Stimulated activated CD8-positive, alpha-beta memory T cell treated with anti-CD3 and anti-CD28 coated beads, Interleukin-4, amount 100 ng/mL, for 1 hour (primary cell): Measurements from ENCODE around the gene CDH8.
"Not testable (repeated sequence)": the region's sequence is repeated elsewhere in the genome, so short reads cannot be mapped to it uniquely, and the experiment has no call there.

Source experiments
- DNase-seq, 2 donors: peaks; one replicate each; pipeline ENCODE4 v3.0.0-alpha.2; 2020; ENCODE audit warnings: low read depth in 2 of 2, low spot score in 1 of 2

CDH8 gene

DNA sequence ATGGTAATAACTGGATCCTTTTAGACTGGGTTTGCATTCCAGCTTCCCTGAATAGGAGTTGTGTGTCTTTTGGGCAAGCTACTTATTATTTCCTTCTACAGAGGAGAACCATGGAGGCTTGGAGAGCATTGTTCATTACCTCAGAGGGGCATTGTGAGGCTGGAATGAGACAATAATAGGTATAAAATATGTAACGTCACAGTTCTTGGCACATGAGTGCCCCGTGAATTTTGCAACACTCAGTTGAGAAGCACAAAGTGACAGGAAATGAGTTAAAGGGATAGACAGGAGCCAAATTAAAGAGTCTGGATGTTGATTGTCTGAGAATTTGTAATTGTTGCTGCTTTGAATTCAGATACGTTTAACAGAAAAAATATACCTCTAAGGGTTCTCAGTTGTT is 92.2 kb downstream of the CDH8 start:
- no peak for DNase-seq

DNA sequence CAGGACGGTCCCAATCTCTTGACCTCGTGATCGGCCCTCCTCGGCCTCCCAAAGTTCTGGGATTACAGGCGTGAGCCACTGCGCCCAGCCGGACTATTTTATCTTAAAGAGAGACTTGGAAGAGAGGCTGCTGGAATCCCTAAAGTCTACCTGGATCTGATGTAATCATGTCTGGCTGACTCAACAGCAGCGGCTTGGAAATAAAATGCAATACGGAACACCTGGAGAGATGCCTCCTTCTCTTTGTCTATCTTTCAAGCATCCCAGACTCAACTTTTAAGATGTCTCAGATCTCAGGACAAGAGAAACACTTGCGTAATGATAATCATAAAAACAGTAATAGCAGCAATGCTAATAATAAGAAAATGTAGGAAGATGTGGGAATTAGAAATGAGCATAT is 95.6 kb downstream of the CDH8 start:
- no peak for DNase-seq

DNA sequence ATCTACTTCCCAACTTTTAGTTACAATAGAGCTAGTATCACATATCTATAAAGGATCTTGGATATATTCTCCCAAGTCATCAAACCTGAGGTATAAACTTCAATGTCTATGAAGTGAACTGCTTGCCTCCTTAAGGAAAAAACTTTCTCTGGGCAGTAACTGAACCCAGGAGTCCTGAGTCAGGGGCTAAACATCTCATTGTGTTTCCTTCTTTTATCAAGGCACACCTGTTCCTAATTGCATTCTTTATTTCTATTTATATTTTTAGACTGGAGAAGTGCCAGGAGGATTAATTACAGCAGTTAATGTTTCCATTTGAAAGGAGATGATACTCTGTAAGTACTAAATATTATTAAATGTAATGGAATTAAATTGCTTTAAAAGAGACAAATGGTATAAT is 98.6 kb downstream of the CDH8 start:
- DNase-seq: no peak

DNA sequence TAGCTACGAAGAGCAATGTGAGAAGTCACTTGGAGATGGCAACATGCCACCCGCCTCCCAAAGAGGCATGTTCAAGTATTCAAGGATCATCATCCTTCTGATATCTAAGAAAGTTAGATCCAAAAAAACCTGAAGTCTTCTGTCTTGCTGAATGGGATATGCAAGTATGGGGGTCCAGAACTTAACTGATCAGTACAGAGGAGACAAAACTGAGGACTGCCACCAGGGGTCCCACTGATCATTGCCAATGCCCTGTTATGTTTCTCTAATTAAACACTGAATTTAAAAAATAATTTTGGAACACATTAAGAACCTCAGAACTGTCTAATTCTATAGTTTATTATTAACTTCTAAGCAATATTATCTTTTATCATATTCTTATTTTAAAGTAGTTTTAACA is 99.7 kb downstream of the CDH8 start:
- DNase-seq: no peak

- no peak for DNase-seq
These were observed 101.6 kb downstream of the CDH8 start for GRCh38 chr16:61934601-61935000.

GRCh38 chr16:61929776-61930175 is 106.5 kb downstream of the CDH8 start:
- no peak for DNase-seq

GRCh38 chr16:61926766-61927165 is 109.5 kb downstream of the CDH8 start:
- DNase-seq: no peak

- DNase-seq: no peak
These were observed 112.6 kb downstream of the CDH8 start for GRCh38 chr16:61923629-61924028.

DNA sequence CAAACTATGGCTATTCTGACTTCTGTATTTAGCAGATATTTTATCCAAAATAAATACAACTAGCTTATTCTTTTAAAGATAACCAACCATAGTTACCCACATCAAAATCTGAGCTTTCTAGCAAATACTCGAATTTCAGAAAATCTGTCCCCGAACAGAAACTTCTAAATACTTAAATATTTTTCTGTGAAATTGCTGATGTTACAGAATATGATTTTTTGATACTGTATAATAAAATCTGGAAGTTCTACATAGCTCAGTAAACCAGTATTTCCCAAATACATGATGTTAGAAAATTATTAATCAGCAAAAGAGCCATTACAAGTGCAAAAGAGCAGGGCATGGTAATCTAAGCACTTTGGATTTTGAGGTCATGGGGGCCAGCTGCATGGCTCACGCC is 114.9 kb downstream of the CDH8 start:
- DNase-seq: no peak

- DNase-seq: not testable (repeated sequence)
These were observed 118.1 kb downstream of the CDH8 start for GRCh38 chr16:61917865-61918826.

DNA sequence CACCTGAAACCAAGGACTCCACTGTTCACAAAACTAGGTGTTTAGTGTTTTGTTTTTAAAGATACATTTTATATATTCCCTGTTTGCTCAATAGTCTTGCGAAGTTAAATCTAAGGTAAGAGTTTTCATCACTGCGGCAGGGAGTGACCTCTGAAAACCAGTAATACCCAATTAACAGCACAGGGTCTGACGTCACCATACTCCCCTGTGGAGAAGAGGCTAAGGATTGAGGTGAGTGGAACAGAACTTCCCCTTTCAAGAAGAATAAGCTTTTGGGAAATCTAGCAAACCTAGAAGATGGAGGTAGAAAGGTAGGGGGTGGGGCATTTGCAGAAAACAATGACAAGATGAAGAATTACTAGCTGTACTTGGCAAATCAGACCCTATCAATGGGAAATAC is 120.7 kb downstream of the CDH8 start:
- no peak for DNase-seq

GRCh38 chr16:61909074-61909473 is 127.2 kb downstream of the CDH8 start:
- no peak for DNase-seq

DNA sequence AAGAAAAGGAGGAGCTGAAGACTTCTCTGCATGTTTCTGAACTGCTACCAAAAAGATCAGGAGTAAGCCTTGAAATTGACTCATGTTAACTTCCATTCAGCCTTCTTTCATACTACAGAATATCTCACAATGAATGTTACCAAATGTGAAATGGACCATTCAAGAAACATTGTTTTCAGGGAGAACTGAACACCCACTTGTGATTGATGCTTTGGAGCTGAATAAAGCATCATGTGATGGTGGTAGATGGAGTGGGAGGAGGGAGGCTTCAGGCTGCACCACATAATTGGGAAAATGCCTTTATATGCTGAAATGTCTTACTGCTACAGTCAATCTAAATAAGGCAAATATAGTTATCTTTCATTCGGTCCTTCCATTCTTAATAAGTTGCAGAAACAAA is 127.8 kb downstream of the CDH8 start:
- no peak for DNase-seq

- DNase-seq: no peak
These were observed 134.5 kb downstream of the CDH8 start for GRCh38 chr16:61901689-61902088.

GRCh38 chr16:61900482-61900881 is 135.8 kb downstream of the CDH8 start:
- no peak for DNase-seq

GRCh38 chr16:61897657-61898056 is 138.6 kb downstream of the CDH8 start:
- DNase-seq: no peak

DNA sequence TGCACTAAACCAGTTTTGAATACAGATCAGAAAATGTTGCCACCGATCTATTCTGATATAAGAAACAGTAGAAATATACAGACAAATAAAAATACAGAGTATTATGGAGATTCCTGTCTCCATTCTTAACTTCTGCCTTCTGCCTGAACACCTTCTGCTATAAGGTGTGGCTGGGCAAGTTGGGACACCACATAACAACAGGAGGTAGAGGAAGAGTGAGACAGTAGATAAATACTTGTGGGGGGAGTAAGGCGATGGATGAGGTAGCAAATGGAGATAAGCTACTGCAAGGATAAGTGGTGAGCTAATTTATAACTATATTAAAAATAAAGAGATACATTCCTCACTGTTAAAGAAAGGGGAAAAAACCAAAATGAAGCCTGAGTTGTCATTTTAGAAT is 143.7 kb downstream of the CDH8 start:
- DNase-seq: no peak

GRCh38 chr16:61891460-61891859 is 144.8 kb downstream of the CDH8 start:
- DNase-seq: no peak

DNA sequence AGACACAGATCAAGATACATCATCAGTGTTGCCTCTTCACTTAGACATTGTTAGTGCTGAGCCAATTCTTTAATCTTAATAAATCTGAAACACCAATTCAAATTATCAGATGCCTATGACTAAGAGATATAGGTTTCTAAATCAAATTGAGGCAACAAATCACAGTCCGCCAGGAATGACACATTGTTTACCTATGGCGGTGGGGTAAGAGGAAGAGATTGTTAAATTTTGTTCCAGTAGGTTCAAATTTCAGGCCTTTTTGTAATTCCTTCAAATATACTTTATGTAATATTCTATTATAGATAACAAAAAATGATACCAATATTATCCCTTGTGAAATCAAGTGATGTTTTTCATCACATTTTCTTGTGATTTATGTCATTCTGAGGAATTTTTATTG is 145.9 kb downstream of the CDH8 start:
- DNase-seq: no peak

GRCh38 chr16:61887903-61888302 is 148.3 kb downstream of the CDH8 start:
- DNase-seq: no peak

DNA sequence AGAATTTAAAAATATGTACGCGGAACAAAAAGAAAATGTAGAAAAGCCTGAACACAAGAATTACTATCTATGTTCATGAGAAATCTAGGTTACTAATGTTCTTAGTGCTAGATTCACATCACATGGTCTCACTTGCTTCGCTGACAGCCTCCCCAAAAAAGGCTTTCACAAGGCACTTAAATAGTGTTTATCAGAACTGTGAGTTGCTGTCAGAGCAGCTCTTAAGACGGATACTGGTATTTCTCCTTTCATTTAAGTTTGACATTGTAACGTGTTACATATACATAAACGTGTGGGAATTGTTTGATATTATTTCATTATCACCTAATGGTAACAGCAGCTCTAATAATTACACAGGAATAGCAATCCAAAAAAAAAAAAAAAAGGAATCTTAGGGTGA is 150.9 kb downstream of the CDH8 start:
- no peak for DNase-seq

DNA sequence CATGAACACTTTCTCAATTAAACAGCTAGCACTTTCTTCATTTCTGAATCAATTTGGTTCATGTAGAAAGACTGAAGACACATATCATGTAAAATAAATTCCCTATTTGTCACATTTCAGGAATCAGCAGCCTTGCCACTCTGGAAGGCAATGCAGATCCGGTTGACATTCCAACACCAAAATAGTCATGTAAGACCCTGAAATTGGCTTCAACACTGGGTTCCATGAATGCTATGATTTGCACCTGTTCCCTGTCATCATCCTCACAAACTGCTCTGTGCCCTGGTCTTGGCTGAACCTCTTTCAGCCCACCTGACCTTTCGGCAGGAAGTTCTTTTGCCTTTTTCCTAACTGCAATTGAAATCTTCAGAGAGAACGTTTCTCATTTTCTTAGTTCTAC is 156.9 kb downstream of the CDH8 start:
- no peak for DNase-seq

DNA sequence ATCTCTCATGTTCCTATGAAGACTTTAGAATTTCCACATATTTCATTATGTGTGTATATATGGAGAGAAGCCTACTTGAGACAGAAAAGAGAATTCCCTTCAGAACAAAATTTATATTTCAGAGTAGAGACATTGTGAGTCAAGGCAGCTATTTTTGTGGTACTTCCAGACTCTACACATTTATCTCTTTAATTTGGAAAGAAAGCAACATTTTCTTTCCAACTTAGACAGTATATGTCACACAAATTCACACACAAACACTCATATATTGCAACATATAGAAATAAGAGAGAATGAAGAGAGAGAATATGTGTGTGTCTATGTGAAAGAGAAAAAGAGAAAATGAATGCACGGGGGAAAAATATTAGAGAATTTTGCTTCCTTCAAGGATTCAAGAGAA is 158.8 kb downstream of the CDH8 start:
- DNase-seq: no peak
